HG03520 (cell line): Measurements from ENCODE around the gene BCO2.
"Not testable (repeated sequence)": the region's sequence is repeated elsewhere in the genome, so short reads cannot be mapped to it uniquely, and the experiment has no call there.

Source experiments
- ATAC-seq: cut with Tn5 transposase; IDR thresholded peaks from one replicate; pipeline ENCODE4 v1.9.1; 2021; ENCODE audit warnings: mild to moderate bottlenecking, moderate library complexity; ENCODE audit not compliant: unreplicated experiment

BCO2 gene, protein sequence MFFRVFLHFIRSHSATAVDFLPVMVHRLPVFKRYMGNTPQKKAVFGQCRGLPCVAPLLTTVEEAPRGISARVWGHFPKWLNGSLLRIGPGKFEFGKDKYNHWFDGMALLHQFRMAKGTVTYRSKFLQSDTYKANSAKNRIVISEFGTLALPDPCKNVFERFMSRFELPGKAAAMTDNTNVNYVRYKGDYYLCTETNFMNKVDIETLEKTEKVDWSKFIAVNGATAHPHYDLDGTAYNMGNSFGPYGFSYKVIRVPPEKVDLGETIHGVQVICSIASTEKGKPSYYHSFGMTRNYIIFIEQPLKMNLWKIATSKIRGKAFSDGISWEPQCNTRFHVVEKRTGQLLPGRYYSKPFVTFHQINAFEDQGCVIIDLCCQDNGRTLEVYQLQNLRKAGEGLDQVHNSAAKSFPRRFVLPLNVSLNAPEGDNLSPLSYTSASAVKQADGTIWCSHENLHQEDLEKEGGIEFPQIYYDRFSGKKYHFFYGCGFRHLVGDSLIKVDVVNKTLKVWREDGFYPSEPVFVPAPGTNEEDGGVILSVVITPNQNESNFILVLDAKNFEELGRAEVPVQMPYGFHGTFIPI

DNA sequence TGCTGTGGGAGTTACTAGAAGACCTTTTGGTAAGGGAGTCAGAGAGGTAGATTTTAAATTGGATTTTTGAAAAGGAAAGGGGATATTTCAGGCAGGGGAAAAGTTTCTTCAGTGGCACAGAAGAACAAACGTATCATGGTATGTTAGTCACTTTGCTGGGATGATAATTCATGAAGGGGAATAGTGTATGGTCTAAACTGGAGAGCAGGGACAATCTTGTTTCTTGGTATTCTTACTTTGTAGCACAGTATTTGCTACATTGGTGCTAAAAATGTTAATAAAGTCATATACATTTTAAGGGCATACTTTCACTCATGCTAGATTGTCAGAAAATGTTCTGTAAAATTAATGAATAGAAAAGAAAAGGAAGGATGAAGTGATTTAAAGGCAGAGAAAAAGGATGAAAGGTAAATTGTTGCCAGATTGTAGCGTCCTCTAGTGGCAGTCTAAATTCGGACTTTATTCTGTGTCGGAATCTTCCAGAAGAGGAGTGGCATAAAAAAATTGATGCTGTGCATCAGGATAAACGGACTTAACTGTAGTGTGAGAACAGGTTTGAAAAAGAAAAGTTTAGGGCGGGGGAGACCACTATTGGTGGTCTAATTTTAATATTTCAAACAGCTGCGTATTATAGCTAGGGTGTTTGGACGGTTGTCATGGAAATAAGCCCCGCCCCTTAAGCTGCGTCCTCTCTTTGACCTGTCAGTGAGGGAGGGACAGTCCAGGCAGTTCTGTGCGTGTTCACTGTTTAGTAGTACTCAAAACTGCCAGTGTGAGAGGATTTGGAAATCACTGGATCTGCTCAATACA is at the start of gene BCO2:
BCO2 (plus strand) TSS at position 724 of the 810 bp plus-strand sequence. CDS start 90 bp downstream, outside the sequence.
- no peak for ATAC-seq

DNA sequence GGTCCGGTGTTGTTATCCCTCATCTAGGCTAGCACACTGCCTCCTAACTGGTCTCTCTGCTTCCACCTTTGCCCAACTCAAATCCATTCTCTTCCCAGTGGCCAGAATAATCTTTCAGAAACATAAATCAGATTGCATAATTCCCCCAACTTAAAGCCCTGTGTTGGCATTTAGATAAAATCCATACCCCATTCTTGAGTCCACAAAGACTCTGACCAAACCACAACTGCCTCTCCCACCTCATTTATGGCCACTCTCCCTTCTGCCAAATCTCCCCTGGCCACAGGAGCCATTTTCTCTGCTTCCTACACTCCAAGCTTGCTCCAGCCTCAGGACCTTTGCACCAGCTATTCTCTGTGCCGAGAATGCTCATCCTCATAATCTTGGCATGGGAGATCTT is 48.3 kb upstream of the BCO2 start:
- ATAC-seq: no peak

DNA sequence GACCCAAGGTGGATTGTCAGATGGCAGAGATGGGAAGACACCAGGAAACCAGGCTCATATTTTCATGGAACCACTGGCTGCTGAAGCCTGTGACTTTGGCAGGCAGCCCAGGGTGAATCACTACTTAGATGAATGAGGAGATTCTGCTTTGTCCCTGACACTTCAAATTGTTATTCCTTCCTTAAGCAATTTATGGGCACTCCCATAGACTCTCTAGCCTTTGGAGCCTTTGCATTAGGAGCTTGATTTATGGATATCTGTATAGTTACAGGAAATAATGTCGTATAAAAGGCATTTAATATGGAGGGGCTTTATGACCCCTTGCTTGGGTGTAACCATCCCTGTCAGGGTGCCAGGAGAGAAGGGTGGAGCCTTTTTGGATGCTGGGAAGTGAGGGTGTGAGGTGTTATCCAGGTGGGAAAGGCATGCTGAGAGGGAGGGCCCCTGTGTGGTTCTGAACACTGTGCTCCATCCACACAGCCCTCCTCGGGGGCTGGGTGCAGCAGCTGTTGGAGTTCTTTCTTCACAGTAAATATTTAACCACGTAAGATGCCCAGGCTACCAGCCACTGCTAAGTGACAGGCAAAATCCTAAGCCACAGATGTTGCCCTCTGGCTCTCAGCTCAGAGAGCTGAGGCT is 46.7 kb upstream of the BCO2 start:
- no peak for ATAC-seq

DNA sequence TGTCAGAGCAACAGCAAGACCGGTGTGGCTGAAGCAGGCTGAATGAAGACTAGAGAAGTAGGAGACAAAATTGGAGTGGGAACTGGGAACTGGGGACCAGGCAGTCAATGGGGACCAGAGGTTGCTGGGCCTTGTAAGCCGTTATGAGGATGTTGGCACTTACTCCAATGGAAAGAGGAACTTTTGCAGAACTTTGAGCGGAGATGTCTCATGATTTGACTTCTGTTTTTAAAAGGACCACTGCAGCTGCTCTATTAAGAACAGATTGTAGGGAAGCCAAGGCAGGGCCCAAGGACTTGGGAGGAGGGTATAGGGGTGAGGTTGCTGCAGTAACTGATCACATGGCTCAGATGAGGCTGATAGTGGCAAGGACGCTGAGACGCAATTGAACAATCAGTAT is 45.7 kb upstream of the BCO2 start:
- no peak for ATAC-seq

DNA sequence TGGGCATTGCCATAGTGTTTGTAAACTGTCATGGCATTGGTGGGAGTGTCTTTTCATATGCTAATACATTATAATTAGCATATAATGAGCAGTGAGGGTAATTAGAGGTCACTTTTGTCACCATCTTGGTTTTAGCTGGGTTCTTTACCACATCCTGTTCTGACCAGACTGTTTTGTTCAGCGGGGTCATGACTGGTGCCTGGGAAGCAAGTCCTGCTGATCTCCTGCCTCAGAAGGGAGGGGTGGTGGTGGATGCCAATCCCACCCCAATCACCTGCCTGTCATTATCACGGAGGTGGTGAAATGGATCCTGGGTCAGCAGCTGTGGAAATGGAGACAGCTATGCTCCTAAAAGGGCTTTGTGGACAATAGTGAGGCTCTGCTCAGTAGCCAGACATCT is 42.6 kb upstream of the BCO2 start:
- ATAC-seq: no peak

DNA sequence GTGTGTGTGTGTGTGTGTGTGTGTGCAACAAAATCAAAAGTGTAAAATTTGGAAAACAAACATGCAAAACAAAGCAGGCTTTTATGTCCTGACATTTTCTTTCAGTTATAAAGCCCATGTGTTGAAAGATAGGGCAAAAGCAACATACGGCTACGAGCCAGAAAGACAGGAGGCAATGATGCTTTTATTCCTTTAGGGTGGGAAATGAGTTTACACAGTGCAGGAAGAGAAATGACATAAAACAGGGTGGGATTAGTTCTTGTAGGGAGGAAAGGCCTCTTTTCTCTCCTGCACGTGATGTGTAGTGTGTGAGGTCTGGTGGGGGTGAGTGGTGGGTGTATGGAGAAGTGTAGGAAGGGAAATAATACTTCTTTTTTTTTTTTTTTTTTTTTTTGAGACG is 40.8 kb upstream of the BCO2 start:
- no peak for ATAC-seq

DNA sequence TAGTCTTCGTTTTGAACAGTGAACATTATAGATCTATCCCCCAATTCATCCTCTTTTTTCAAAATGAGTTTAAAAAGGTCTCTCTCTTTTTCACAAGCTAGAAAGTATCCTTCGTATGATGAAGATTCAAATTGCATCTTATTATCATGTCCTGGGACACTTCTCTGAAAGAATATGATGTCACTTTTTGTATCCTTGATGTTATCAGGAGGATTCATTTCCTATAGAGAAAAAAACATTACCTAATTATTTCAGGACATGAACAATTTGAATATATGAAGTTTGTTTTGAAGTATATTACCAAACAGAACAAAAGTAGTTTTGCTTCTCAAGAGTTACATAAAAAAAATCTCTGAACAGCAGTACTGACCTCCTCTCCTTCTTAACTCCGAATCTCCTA is 31.7 kb upstream of the BCO2 start:
- ATAC-seq: no peak

DNA sequence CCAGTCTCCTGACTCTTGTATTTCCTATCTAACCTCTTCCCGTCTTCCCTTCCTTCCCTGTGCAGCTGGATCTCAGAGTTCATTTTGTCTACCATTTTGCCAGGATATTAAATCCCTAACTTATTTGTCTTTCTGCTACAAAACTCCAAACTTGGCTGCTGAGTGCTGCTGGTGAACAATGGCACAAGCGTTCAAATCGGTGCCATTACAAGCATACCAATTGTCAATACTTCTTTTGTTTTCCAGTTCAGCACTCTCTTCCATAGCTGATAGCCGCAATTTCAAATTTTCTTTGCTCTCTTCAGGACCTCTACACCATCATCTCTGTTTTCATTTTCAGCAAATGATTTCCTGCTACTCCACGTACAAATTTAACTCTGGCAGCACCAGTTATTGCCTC is 24.8 kb upstream of the BCO2 start:
- ATAC-seq: no peak

DNA sequence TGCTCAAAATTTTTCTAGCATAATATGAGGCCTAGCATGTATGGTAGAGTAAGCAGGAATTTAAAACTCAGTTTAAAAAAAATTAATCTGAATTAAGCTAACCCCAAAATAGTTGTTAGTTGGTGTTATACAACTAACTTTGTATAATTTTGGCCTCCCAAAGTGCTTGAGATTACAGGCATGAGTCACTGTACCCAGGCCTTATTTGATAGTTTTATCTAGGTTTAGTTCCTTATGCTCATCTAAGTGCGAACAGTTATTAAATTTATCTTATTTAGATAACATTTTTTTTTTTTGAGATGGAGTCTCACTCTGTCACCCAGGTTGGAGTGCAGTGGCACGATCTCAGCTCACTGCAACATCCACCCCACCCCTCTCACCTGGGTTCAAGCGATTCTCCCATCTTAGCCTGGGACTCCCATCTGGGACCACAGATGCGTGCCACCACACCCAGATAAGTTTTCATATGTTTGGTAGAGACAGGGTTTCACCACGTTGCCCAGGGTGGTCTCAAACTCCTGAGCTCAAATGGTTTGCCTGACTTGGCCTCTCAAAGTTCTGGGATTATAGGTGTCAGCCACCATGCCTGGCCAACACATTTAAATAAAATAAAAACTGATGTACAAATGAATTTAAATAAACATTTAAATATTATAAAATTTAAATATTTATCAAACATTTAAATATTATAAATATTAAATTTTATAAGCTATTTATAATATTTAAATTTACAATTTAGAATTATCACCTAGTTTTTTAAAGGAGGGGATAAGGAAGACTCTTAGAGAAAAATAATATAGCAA is 19.0 kb upstream of the BCO2 start:
- ATAC-seq: no peak

DNA sequence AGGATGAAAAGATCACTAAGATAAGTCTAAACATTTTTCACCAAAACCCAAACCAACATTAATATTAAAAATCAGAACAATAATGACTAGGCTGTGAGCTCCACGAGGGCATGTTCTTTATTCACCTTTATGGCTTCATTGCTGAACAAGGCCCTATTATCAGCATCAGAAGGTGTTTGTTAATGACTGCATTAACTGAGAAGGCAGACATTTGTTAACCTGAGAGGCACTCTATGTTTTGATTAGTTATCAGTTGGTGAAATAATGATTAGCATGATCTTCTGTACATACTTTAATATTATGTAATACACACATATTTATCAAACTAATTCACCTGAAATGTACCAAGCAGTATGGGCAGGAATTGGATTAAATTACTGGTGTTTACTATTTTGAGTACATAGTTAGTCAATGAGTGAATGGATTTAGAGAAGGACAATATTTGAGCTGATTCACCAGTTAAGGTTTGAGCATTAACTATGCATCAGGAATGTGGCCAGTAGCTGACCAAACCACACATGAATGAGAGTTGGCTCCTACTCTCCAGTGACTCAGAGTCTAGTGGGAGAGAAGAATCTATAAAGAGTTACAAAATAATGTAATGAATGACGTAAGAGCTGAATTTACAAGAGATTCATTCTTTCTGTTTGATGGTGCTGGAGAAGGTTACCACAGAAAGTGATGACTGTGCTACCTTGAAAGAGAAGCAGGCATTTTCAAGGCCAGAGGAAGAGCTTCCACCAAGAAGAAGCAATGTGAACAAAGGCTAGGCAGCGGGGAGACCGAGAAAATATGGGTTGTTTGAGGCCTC is 18.2 kb upstream of the BCO2 start:
- ATAC-seq: no peak

DNA sequence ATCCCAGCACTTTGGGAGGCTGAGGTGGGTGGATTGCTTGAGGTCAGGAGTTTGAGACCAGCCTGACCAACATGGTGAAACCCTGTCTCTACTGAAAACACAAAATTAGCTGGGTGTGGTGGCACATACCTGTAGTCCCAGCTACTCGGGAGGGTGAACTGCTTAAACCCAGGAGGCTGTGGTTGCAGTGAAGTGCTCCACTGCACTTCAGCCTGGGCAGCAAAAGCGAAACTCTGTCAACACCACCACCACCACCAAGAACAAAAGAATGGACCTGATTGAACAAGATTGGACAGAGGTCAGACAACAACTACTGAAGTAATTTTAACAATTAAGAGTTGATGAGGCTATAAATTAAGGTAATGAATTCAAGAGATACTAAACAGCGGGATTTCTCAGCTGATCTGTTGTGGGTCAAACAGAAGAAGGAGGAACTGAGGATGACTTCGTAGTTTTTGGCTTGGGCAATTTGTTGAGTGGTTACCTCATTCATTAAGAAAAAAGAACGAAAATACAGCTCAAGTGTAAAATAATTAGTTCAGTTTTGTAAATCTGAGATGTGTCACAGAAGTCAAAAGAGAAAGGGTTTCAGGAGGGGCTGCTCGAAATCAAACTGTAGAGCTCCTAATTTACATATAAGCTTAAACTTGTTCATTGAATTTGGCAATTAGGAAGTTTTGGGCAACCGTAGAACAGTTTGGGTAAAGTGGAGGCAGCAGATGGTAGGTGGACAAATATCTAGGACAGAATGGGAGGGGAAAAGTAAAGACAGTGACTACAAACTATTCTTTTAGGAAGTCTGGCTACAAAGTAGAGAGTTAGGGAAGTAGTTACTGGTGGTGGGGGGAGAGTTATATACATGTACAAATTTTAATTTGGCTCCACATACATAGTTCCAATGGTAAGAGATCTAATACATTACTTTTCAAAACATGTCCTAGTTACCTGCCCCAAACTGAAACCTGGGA is 15.9 kb upstream of the BCO2 start:
- no peak for ATAC-seq

DNA sequence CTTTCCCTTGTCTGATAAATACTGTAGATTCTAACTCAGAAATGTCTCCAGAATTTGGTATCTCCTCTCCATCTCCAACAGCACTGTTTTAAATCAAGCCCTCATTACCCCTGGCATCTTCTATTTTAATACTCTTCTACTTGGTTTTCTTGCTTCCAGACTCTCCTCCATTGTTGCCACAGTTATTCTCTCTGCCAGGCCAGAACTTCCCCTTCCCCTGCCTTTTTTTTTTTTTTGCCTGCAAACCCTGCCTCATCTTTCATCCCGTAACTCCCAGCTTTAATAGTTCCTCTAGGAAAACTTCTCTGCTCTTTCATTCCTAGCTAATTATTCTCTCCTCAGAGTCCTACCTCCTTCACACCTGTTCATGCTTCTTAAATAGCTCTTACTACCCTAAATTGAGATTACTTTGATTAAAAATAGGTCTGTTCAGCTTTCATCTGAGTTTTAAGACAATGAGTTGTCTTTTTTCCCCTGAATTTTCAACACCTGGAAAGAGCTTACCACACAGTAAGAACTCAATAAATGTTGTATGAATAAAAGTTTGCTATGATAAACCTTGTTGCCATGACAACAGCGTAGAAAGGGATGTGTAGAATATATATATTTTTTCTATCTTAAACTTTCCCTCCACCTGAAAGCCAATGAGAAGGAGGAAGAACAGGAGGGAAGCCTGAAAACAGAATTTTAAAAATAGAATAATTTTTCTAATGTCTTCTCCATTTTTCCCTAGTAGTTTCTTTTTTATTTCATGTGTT is 15.0 kb upstream of the BCO2 start:
- ATAC-seq: no peak

DNA sequence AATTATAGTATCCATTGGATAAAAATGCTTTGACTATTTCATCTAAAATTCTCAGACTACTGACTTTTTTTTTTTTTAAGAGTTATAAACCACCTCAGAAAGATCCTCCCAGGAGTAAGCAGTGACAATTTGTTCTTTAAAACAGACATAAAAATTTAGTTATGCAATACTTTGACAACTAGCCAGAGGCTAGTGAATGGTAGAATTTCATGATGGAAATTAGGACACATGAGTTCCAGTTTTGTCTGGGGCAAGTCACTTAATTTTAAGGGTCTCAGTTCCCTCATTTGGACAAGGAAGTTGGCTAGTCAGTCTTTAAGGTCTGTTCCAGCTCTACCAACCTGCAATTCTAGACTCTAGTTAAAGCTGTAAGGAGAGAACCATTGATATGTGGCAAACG is 14.3 kb upstream of the BCO2 start:
- ATAC-seq: no peak

DNA sequence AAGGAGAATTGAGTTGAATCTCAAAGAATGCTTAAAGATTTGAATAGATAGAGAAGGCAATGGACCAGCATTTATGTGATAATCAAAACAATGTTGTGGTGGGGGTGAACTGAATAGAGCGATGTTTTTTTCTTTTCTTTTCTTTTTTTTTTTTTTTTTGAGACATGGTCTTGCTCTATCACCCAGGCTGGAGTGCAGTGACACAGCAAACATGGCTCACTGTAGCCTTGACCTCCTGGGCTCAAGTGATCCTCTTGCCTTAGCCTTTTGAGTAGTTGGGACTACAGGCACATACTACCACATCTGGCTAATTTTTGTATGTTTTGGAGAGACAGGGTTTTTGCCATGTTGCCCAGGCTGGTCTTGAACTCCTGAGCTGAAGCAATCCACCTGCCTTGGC is 13.1 kb upstream of the BCO2 start:
- ATAC-seq: not testable (repeated sequence)

DNA sequence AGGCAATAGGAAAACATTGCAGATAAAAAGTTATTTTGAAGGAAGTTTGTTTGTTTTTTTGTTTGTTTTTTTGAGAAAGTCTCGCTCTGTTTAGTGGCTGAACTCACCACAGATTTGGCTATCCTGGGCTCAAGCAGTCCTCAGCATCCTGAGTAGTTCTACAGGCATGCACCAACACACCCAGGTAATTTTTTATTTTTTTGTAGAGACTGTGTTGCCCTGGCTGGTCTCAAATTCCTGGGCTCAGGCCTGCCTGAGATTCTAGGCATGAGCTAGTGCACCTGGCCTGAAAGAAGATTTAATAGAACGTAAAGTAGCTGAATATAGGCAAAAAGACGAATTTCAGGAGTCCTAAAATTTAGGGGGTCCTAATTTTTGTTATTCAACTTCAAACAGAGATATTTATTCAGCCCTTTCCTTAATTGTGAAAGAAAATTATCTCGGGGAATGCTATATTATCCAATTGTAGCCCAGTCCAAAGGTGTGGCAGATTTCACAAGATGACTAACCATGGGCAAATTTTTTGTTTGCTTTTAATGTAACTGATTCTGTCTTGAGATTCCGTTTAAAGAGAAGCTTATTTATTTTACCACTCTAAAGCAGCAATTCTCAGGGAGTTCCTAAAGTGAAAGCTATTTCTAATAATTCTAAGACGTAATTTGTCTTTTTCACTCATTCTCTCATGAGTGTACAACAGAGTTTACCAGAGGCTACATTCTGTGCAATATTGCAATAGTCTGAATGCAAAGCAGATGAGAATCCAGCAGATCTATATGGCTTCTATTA is 12.4 kb upstream of the BCO2 start:
- no peak for ATAC-seq

DNA sequence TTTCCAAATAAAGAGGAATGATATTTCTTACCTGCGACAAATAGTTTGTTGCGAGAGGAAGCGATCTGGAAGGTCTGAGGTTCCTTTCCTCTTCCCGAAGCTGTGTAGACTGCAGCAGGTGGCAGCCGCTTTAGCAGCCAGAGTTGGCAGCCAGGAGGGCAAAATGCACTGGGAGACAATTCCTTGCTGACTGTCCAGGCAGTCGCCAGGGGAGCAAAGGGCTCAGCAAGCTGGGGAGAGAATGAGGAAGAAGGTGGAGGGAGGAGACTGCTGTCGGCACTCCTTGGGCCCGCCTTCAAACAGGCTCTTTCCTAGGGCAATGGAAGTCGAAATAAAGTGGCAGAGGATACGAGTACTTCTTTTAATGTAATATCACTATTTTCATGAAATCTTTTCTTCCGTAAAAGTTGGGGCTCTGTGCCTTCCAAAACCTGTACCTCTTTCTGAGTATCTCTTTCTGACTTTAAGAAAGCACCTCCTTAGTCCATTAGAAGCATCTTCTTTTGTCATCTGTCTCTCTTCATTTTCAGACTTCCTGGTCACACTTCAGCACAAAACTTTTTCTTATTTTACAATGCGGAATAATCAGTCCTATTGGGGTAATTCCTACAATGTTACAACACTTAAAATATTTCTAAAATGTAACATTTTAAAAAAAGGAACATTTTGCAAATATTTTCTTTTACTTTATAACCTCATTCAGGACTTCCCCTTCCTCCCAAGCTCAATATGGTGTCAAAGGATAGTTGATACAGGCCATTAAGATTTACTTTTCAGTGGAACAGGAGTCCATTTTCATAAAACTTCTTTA is 11.2 kb upstream of the BCO2 start, which contains the start of gene IL18:
IL18 (minus strand) TSS at position 220 of the 811 bp plus-strand sequence. CDS start 9,041 bp downstream, outside the sequence.
- ATAC-seq: no peak
